GM21447 (cell line): ENCODE results near the gene LHFPL6.

Experiments
- ATAC-seq: cut with Tn5 transposase; IDR thresholded peaks from one replicate; pipeline ENCODE4 v1.9.1; 2021; ENCODE audit not compliant: unreplicated experiment

Gene LHFPL6

GRCh38 chr13:39521701-39522100, 81.3 kb downstream of the LHFPL6 start:
- no peak for ATAC-seq

- ATAC-seq, result no peak
Observed at GRCh38 chr13:39516096-39516495, 86.9 kb downstream of the LHFPL6 start.

GRCh38 chr13:39515224-39515714, 87.7 kb downstream of the LHFPL6 start:
- ATAC-seq, result no peak

- ATAC-seq, result no peak
Observed at GRCh38 chr13:39512687-39513086, 90.3 kb downstream of the LHFPL6 start.

- ATAC-seq, result no peak
Observed at GRCh38 chr13:39510316-39510695, 92.7 kb downstream of the LHFPL6 start.

GRCh38 chr13:39509616-39510315, 93.2 kb downstream of the LHFPL6 start:
- ATAC-seq, result no peak

GRCh38 chr13:39506559-39507390, 96.2 kb downstream of the LHFPL6 start:
- no peak for ATAC-seq

- ATAC-seq, result no peak
Observed at GRCh38 chr13:39505151-39505550, 97.8 kb downstream of the LHFPL6 start.

- ATAC-seq, result no peak
Observed at GRCh38 chr13:39503048-39503447, 99.9 kb downstream of the LHFPL6 start.

- ATAC-seq, result no peak
Observed at GRCh38 chr13:39501702-39502324, 101.2 kb downstream of the LHFPL6 start.

GRCh38 chr13:39499604-39500003, 103.4 kb downstream of the LHFPL6 start:
- ATAC-seq, result no peak

- ATAC-seq, result no peak
Observed at GRCh38 chr13:39498471-39499114, 104.4 kb downstream of the LHFPL6 start.

GRCh38 chr13:39496506-39496905, 106.5 kb downstream of the LHFPL6 start:
- no peak for ATAC-seq

GRCh38 chr13:39494633-39495032, 108.4 kb downstream of the LHFPL6 start:
- ATAC-seq, result no peak

- no peak for ATAC-seq
Observed at GRCh38 chr13:39494006-39494405, 109.0 kb downstream of the LHFPL6 start.

- no peak for ATAC-seq
Observed at GRCh38 chr13:39490136-39490535, 112.9 kb downstream of the LHFPL6 start.

GRCh38 chr13:39486758-39487157, 116.2 kb downstream of the LHFPL6 start:
- no peak for ATAC-seq

GRCh38 chr13:39485314-39485700, 117.7 kb downstream of the LHFPL6 start:
- no peak for ATAC-seq

GRCh38 chr13:39484506-39485313, 118.3 kb downstream of the LHFPL6 start:
- ATAC-seq, result no peak

GRCh38 chr13:39483326-39483725, 119.7 kb downstream of the LHFPL6 start:
- no peak for ATAC-seq
